A549 (cell line): ENCODE data around the gene MSI2.

ENCODE experiments used
- CBX8 ChIP-seq: fragments of 200-600 bp; sonication (generic); IDR thresholded peaks from 2 replicates; pipeline ENCODE4 v1.6.1; 2016
- HDAC2 ChIP-seq: fragments of 200-600 bp; sonication (generic); IDR thresholded peaks from 2 replicates; pipeline ENCODE4 v1.6.1; 2016
- JUN ChIP-seq, 2 experiments: fragments of >200 bp; sonication (Bioruptor Twin); formaldehyde crosslinking; IDR thresholded peaks; 2 replicates in 1 of 2; 3 replicates in 1 of 2; pipeline ENCODE4 v1.6.1; 2016 to 2017
- MYC ChIP-seq: IDR thresholded peaks from 2 replicates; pipeline ENCODE4 v1.6.1; 2012; ENCODE audit warnings: mild to moderate bottlenecking, inconsistent platforms, low read length, improper control_type of control experiment, borderline replicate concordance
- NR3C1 ChIP-seq: fragments of >200 bp; sonication (Bioruptor Twin); formaldehyde crosslinking; IDR thresholded peaks from 3 replicates; pipeline ENCODE4 v1.6.1; 2017
- POLR2A ChIP-seq: IDR thresholded peaks from 2 replicates; pipeline ENCODE4 v1.6.1; 2012; ENCODE audit warnings: mild to moderate bottlenecking, low read length
- RAD21 ChIP-seq, 2 experiments: fragments of >200 bp in 1 of 2; sonication (Bioruptor Twin) in 1 of 2; formaldehyde crosslinking in 1 of 2; IDR thresholded peaks in 1 of 2; conservative IDR thresholded peaks in 1 of 2; 2 replicates in 1 of 2; 3 replicates in 1 of 2; pipeline ENCODE4 v1.6.1; 2012 to 2018; ENCODE audit warnings: inconsistent platforms in 1 of 2
- ZFP36 ChIP-seq: fragments of 450-650 bp; IDR thresholded peaks from 2 replicates; pipeline ENCODE4 v1.6.1; 2014; ENCODE audit warnings: borderline replicate concordance; ENCODE audit not compliant: partially characterized antibody
- TF ChIP-seq, protein P1 (sequence below): fragments of 200-600 bp; sonication (generic); IDR thresholded peaks from 2 replicates; pipeline ENCODE4 v1.6.1; 2016; ENCODE audit warnings: antibody characterized with exemption, mild to moderate bottlenecking, moderate library complexity
- TF ChIP-seq, protein P2 (sequence below): fragments of >200 bp; sonication (Bioruptor Twin); formaldehyde crosslinking; IDR thresholded peaks from 3 replicates; pipeline ENCODE4 v1.5.1; 2016
- TF ChIP-seq, protein P3 (sequence below): IDR thresholded peaks from 2 replicates; pipeline ENCODE4 v1.6.1; 2012; ENCODE audit warnings: low read depth, borderline replicate concordance
- TF ChIP-seq, protein P4 (sequence below): IDR thresholded peaks from 2 replicates; pipeline ENCODE4 v1.6.1; 2012
- TF ChIP-seq, protein P5 (sequence below): fragments of 450-650 bp; IDR thresholded peaks from 2 replicates; pipeline ENCODE4 v1.6.1; 2014; ENCODE audit warnings: antibody characterized with exemption

DNA sequence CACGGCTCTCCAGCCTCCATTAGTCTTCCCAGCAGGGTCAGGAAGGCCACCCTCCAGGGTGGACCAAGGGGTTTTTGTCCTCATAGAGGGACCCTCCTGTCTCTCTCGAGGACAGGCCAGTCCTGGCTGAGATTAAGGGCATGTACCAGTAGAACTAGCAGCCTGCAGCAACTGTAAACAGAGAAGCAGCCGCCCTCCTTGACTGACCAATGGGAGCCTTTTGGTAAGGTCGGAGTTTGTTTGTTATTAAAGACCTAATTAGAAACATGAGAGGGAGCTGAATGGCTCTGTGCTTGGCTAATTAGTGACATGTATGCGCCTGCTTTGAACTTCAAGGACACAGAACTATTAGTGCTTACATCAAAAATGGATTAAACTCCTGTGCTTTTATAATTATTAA, 408.8 kb downstream of the MSI2 start:
- TF ChIP-seq RAD21 (conservative IDR thresholded peaks at IDR 0.05 in 1 of 2, IDR thresholded peaks at IDR 0.05 in 1 of 2) (no peak), JUN (IDR thresholded peaks at IDR 0.05) (no peak), ZFP36 (no peak), MYC (no peak), HDAC2 (no peak), CBX8 (no peak), POLR2A (no peak), NR3C1 (no peak)
- TF ChIP-seq, protein P1, sequence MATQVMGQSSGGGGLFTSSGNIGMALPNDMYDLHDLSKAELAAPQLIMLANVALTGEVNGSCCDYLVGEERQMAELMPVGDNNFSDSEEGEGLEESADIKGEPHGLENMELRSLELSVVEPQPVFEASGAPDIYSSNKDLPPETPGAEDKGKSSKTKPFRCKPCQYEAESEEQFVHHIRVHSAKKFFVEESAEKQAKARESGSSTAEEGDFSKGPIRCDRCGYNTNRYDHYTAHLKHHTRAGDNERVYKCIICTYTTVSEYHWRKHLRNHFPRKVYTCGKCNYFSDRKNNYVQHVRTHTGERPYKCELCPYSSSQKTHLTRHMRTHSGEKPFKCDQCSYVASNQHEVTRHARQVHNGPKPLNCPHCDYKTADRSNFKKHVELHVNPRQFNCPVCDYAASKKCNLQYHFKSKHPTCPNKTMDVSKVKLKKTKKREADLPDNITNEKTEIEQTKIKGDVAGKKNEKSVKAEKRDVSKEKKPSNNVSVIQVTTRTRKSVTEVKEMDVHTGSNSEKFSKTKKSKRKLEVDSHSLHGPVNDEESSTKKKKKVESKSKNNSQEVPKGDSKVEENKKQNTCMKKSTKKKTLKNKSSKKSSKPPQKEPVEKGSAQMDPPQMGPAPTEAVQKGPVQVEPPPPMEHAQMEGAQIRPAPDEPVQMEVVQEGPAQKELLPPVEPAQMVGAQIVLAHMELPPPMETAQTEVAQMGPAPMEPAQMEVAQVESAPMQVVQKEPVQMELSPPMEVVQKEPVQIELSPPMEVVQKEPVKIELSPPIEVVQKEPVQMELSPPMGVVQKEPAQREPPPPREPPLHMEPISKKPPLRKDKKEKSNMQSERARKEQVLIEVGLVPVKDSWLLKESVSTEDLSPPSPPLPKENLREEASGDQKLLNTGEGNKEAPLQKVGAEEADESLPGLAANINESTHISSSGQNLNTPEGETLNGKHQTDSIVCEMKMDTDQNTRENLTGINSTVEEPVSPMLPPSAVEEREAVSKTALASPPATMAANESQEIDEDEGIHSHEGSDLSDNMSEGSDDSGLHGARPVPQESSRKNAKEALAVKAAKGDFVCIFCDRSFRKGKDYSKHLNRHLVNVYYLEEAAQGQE: no peak
- TF ChIP-seq, protein P2, sequence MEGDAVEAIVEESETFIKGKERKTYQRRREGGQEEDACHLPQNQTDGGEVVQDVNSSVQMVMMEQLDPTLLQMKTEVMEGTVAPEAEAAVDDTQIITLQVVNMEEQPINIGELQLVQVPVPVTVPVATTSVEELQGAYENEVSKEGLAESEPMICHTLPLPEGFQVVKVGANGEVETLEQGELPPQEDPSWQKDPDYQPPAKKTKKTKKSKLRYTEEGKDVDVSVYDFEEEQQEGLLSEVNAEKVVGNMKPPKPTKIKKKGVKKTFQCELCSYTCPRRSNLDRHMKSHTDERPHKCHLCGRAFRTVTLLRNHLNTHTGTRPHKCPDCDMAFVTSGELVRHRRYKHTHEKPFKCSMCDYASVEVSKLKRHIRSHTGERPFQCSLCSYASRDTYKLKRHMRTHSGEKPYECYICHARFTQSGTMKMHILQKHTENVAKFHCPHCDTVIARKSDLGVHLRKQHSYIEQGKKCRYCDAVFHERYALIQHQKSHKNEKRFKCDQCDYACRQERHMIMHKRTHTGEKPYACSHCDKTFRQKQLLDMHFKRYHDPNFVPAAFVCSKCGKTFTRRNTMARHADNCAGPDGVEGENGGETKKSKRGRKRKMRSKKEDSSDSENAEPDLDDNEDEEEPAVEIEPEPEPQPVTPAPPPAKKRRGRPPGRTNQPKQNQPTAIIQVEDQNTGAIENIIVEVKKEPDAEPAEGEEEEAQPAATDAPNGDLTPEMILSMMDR: no peak
- TF ChIP-seq, protein P3, sequence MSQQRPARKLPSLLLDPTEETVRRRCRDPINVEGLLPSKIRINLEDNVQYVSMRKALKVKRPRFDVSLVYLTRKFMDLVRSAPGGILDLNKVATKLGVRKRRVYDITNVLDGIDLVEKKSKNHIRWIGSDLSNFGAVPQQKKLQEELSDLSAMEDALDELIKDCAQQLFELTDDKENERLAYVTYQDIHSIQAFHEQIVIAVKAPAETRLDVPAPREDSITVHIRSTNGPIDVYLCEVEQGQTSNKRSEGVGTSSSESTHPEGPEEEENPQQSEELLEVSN: no peak
- TF ChIP-seq, protein P4, sequence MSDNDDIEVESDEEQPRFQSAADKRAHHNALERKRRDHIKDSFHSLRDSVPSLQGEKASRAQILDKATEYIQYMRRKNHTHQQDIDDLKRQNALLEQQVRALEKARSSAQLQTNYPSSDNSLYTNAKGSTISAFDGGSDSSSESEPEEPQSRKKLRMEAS: no peak
- TF ChIP-seq, protein P5, sequence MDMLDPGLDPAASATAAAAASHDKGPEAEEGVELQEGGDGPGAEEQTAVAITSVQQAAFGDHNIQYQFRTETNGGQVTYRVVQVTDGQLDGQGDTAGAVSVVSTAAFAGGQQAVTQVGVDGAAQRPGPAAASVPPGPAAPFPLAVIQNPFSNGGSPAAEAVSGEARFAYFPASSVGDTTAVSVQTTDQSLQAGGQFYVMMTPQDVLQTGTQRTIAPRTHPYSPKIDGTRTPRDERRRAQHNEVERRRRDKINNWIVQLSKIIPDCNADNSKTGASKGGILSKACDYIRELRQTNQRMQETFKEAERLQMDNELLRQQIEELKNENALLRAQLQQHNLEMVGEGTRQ: no peak
